HG02759 (cell line): ENCODE data around the gene MKNK2.

Experiments
- ATAC-seq: cut with Tn5 transposase; IDR thresholded peaks from one replicate; pipeline ENCODE4 v1.9.1; 2021; ENCODE audit warnings: mild to moderate bottlenecking, moderate library complexity; ENCODE audit not compliant: unreplicated experiment

Gene MKNK2

GRCh38 chr19:2080336-2080988, 29.4 kb upstream of the MKNK2 start:
- ATAC-seq: no peak

DNA sequence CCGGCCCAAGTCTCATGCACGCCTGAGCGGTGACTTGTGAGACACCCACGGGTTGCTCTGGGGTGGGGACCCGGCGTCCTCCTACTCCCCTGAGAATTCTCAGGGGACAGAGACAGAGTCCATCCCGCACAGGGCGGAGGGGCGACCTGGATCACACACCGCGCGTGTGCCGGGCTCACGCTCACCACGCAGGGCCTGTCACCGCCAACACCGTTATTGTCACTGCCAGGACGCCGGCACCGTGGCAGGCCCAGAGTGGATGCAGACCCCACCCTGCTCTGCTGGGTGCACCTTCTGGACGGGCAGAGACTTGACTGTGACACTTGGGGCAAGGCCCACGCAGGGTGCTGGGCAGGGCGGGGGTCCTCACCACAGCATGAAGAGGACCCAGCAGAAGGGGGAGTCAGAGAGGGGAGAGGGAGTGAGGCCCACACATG, 28.8 kb upstream of the MKNK2 start:
- ATAC-seq: no peak

DNA sequence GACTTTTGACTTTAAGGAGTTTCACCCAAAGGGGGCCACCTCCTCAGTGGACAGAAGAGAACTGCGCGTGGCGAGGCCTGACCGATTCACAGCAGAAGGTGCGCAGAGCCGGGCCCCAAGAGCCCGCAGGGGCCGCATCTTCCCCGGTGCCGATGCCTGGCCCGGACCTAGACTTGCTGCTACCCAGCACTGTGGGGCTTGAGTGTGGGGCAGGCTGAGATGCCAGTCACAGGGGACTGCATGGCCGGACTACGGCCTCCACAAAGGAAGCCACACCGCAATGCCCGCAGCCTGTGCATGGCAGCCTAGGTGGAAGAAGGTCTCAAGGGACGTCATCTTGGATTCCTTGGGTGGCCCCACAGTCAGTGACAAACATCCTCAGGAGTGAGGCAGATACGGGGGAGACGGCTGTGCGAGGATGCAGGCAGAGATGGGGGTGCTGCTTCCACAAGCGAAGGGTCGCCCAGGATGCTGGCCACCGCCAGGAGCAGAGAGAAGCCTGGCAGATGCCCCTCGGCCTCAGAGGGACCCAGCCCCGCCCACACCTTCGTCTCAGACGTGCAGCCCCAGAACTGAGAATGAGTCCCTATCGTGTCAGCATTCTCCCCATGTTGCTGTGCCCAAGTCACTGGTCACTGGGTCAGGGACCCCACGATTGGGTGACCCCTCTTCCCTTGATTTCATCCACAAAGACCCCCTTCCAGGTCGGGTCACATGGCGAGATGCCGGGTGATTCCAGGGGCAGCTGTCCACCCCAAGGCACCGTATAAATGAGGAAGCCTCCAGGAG, 28.2 kb upstream of the MKNK2 start:
- ATAC-seq: no peak

DNA sequence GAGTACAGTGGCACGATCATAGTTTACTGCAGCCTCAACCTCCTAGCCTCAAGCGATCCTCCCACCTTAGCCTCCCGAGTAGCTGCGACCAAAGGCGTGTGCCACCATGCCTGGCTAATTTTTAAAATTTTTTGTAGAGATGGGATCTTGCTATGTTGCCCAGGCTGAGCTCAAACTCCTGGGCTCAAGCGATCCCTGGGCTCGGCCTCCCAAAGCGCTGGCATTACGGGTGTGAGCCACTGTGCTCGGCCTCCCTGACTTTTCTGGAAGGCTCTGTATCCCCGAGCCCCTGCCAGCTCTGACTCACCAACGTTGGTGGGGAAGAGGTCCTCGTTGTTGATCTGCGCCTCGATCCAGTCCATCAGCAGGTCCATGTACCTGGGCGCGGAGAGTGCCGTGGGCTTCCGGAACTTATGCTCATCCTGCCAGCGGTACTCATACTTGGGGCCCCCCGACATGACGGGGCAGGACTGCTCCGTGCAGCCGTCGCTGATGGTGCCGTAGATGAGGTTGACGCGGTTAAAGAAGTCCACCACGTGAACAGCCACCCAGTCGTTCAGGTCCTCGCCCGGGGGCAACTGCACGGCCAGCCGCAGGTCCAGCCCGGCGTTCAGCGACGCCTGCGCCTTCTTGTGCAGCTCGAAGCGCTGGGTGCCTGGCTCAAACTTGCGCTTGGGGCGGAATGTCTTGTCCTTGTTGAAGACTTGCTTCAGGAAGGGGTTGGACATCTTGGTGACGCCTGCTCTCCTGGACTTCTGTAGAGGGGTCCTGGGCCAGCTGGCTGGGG, 27.0 kb upstream of the MKNK2 start:
- ATAC-seq: no peak

- no peak for ATAC-seq
Measured at GRCh38 chr19:2077398-2077797, 26.4 kb upstream of the MKNK2 start.

GRCh38 chr19:2076526-2076944, 25.5 kb upstream of the MKNK2 start:
- ATAC-seq: no peak

DNA sequence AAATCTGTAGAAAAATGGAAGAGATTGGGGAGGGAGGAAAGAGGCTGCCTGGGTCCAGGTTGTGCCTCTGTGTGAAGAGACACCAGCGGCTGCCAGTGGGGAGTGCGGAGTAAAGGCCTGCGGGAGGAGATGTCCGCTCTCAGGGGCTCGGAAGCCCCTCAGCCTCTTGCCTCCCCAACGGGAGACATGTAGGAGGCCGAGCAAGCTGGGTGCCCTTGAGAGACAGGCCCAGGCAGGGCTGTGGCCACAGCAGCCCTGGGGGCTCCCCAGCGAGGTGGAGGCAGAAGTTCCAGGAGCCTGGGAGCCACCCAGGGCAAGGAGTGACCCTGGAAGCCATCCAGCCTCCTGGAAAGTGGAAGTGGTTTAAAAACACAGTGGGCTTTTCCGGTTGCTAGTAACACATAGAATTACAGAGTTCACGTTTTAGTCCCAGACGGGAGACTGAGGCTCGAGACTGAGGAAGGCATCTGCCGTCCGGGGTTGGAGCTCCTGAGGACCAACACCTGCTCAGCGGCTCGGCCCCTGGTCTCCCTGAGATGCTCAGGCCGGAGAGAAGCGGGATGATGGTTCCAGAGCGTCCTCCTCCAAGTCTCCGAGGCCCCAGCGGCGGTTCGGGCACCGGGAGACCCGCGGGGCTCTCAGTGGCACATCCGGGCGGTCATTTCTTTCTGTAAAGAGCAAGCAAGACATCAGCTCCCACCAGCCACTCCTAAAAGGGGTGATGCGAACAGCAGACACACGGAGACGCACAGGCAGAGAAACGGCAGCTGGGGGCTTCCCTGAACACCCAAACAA, 21.9 kb upstream of the MKNK2 start:
- no peak for ATAC-seq

GRCh38 chr19:2070986-2071673, 20.1 kb upstream of the MKNK2 start:
- no peak for ATAC-seq

DNA sequence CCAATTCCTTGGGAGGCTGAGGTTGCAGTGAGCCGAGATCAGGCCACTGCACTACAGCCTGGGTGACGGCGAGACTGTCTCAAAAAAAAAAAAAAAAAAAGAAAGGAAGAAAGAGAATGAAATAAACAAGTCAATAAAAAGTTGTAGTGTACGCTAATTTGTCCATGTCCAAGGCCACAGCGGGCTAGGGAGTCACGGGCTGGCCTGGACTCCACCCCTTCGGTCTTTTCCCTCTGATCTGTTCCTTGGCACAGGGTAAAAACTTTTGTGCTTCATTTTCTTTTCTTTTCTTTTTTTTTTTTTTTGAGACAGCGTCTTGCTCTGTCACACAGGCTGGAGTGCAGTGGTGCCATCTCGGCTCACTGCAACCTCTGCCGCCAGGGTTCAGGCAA, 19.4 kb upstream of the MKNK2 start:
- ATAC-seq: no peak

- ATAC-seq: no peak
Measured at GRCh38 chr19:2064788-2065524, 13.9 kb upstream of the MKNK2 start.

DNA sequence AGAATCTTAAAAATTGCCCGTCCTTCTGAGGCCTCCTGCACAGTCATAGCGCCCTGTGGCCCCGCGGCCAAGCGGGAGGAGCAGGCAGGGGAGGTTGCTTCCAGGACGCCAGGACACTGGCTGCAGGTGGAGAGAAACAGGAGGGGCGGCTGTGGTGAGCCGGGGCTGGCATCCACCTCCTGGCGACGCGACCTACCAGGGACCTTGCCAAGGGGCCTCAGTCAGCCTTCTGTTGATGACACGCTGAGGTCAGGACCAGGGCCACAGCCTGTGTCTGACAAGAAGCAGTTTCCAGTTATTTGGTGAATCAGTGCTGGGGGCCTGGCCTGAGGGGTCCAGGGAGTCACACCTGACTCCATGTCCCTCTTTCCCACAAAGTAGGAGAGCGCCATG, 13.3 kb upstream of the MKNK2 start:
- no peak for ATAC-seq

DNA sequence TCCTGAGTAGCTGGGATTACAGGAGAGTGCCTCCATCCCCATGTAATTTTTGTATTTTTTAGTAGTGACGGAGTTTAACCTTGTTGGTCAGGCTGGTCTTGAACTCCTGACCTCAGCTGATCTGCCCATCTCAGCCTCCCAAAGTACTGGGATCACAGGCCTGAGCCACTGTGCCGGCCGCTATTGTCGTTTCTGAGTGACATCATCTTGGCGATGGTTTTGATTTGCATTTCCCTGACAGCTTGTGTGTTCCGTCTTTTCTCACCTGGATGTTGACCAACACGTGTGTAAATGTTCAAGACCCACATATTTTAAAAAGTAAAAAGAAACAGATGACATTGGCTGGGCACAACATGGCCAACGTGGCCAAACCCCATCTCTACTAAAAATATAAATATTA, 12.8 kb upstream of the MKNK2 start:
- ATAC-seq: no peak

DNA sequence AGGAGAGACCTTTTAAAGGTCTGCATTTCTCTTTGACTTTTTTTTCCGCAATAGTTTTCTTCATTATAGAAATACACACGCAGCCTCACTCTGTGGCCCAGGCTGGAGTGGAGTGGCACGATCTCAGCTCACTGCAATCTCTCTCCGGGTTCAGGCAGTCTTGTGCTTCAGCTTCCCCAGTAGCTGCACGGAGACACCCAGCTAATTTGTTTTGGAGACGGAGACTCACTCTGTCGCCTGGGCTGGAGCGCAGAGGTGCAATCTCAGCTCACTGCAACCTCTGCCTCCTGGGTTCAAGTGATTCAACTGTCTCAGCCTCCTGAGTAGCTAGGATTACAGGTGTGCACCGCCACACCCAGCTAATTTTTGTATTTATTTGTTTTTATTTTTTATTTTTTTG, 11.7 kb upstream of the MKNK2 start:
- no peak for ATAC-seq

- ATAC-seq: no peak
Measured at GRCh38 chr19:2062389-2062729, 11.3 kb upstream of the MKNK2 start.

GRCh38 chr19:2061495-2062388, 10.7 kb upstream of the MKNK2 start:
- ATAC-seq: peak; percentile 88

GRCh38 chr19:2060884-2061494, 9.9 kb upstream of the MKNK2 start:
- peak; percentile 30 for ATAC-seq

GRCh38 chr19:2059422-2060201, 8.6 kb upstream of the MKNK2 start:
- no peak for ATAC-seq
